ENCODE measurements around the gene APBB2.
A peak's percentile ranks its signal among the peaks of the same experiment; 100 is the strongest.

The APBB2 gene

GRCh38 chr4:41143311-41144039 is 70.9 kb downstream of the APBB2 start:
- no peaks in the 10 kb centered on the region for H3K9me3 ChIP-seq (ENCODE audit: control insufficient read depth, insufficient read depth, low read length)
- H3K4me1 ChIP-seq (ENCODE audit: control insufficient read depth, insufficient read depth, low read length) = peaks cover 14% of the 10 kb centered on the region
- no peaks in the 10 kb centered on the region for H3K27me3 ChIP-seq (ENCODE audit: control insufficient read depth, insufficient read depth, low read length)
- no peak overlapping the region for H3K4me3 ChIP-seq (ENCODE audit: low read depth, low read length)
- H3K9ac ChIP-seq (ENCODE audit: low read depth, low read length) = no peak overlapping the region
- H3K36me3 ChIP-seq (ENCODE audit: control insufficient read depth, insufficient read depth, low read length) = no peaks in the 10 kb centered on the region

DNA sequence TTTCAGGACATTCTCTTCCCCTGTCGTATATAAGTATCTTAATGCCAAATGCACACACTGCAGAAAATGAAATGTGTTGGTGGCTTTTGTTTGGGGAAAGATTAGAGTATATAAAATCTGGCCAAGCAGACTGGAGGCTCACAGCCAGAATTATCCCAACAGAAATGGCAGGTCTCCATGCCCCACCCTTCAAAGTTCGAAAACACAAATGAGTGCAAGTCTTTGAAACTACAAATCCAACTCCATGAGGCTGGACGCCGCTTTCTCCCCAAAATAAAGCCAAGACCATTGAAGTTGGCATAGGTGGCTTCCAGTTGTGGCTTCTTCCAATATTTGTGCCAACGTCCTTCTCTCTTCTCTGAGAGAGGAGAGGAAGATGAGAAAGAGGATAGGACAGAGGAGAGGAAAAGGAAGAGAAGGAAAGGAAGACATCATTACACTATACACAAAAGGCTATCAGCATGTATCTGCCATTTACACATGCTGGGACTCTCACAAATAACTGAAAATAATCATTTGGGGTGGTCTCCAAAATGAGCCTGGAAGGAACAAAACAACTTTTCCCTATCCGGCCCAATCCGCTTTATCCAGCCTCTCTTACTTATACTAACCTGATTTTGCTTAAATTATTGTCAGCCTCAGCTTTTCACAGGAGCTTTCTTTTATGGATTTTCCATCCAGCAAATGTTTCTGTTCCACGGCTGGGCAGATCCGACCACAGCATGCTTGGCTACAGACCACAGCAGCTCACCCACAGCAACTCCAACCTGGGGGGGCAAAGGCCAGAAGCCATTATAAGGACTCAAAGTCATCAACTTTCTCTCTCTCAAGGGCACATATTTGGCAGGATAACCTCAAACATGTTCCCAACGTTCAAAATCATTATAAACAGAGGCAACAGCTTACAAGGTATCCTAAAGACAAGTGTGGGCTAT is 71.7 kb downstream of the APBB2 start:
- no peaks in the 10 kb centered on the region for H3K36me3 ChIP-seq (ENCODE audit: control insufficient read depth, insufficient read depth, low read length)
- H3K4me1 ChIP-seq (ENCODE audit: control insufficient read depth, insufficient read depth, low read length) = peaks cover 11% of the 10 kb centered on the region
- no peak overlapping the region for H3K9ac ChIP-seq (ENCODE audit: low read depth, low read length)
- no peak overlapping the region for H3K4me3 ChIP-seq (ENCODE audit: low read depth, low read length)
- H3K27me3 ChIP-seq (ENCODE audit: control insufficient read depth, insufficient read depth, low read length) = no peaks in the 10 kb centered on the region
- no peaks in the 10 kb centered on the region for H3K9me3 ChIP-seq (ENCODE audit: control insufficient read depth, insufficient read depth, low read length)

- Histone ChIP-seq H3K4me3 (ENCODE audit: low read depth, low read length) (no peak overlapping the region), H3K27me3 (ENCODE audit: control insufficient read depth, insufficient read depth, low read length) (no peaks in the 10 kb centered on the region), H3K9ac (ENCODE audit: low read depth, low read length) (no peak overlapping the region), H3K36me3 (ENCODE audit: control insufficient read depth, insufficient read depth, low read length) (no peaks in the 10 kb centered on the region), H3K4me1 (ENCODE audit: control insufficient read depth, insufficient read depth, low read length) (peaks cover 5% of the 10 kb centered on the region), H3K9me3 (ENCODE audit: control insufficient read depth, insufficient read depth, low read length) (no peaks in the 10 kb centered on the region)
Measured at GRCh38 chr4:41141900-41142299, 72.4 kb downstream of the APBB2 start.

DNA sequence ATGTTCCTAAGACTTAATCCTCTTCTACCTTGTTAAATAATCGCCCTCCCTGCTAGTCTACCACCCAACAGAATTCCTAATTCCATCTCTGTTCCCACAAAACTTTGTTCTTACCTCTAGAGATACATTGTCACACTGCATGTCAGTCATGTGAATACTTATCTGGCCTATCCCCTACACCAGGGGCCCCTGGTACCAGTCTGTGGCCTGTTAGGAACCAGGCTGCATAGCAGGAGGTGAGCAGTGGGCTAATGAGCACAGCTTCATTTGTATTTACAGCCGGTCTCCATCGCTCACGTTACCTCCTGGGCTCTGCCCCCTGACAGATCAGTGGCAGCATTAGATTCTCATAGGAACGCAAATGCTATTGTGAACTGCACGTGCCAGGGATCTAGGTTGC is 73.9 kb downstream of the APBB2 start:
- no peaks in the 10 kb centered on the region for H3K4me1 ChIP-seq (ENCODE audit: control insufficient read depth, insufficient read depth, low read length)
- H3K36me3 ChIP-seq (ENCODE audit: control insufficient read depth, insufficient read depth, low read length) = no peaks in the 10 kb centered on the region
- H3K4me3 ChIP-seq (ENCODE audit: low read depth, low read length) = no peak overlapping the region
- no peaks in the 10 kb centered on the region for H3K9me3 ChIP-seq (ENCODE audit: control insufficient read depth, insufficient read depth, low read length)
- H3K9ac ChIP-seq (ENCODE audit: low read depth, low read length) = no peak overlapping the region
- no peaks in the 10 kb centered on the region for H3K27me3 ChIP-seq (ENCODE audit: control insufficient read depth, insufficient read depth, low read length)

GRCh38 chr4:41137879-41138278 is 76.5 kb downstream of the APBB2 start:
- peaks cover 14% of the 10 kb centered on the region for H3K4me1 ChIP-seq (ENCODE audit: control insufficient read depth, insufficient read depth, low read length)
- H3K9ac ChIP-seq (ENCODE audit: low read depth, low read length) = no peak overlapping the region
- H3K4me3 ChIP-seq (ENCODE audit: low read depth, low read length) = no peak overlapping the region
- no peaks in the 10 kb centered on the region for H3K36me3 ChIP-seq (ENCODE audit: control insufficient read depth, insufficient read depth, low read length)
- H3K27me3 ChIP-seq (ENCODE audit: control insufficient read depth, insufficient read depth, low read length) = no peaks in the 10 kb centered on the region
- H3K9me3 ChIP-seq (ENCODE audit: control insufficient read depth, insufficient read depth, low read length) = no peaks in the 10 kb centered on the region

DNA sequence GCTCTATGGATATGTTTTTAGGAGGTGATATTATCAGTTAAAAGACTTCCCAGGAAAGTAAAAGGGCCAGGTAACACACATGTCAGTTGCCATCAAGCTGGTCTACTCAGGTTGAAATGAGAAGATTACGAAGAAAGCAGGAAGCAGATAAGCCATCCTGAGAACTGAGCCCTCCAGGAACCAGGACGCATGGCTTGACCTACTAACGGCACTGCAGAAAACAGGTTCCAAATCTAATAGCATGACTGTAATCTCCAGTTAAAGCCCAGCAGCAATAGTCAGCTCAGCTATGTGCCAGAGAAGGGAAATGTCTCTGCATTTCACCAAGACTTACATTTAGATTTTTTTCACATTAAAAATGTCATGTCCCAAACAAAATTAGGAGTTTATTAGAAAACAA is 77.9 kb downstream of the APBB2 start:
- H3K36me3 ChIP-seq (ENCODE audit: control insufficient read depth, insufficient read depth, low read length) = no peaks in the 10 kb centered on the region
- no peak overlapping the region for H3K4me3 ChIP-seq (ENCODE audit: low read depth, low read length)
- H3K9ac ChIP-seq (ENCODE audit: low read depth, low read length) = no peak overlapping the region
- peaks cover 14% of the 10 kb centered on the region for H3K4me1 ChIP-seq (ENCODE audit: control insufficient read depth, insufficient read depth, low read length)
- H3K27me3 ChIP-seq (ENCODE audit: control insufficient read depth, insufficient read depth, low read length) = no peaks in the 10 kb centered on the region
- H3K9me3 ChIP-seq (ENCODE audit: control insufficient read depth, insufficient read depth, low read length) = no peaks in the 10 kb centered on the region

- peaks cover 14% of the 10 kb centered on the region for H3K4me1 ChIP-seq (ENCODE audit: control insufficient read depth, insufficient read depth, low read length)
- no peak overlapping the region for H3K4me3 ChIP-seq (ENCODE audit: low read depth, low read length)
- H3K9ac ChIP-seq (ENCODE audit: low read depth, low read length) = no peak overlapping the region
- no peaks in the 10 kb centered on the region for H3K27me3 ChIP-seq (ENCODE audit: control insufficient read depth, insufficient read depth, low read length)
- H3K36me3 ChIP-seq (ENCODE audit: control insufficient read depth, insufficient read depth, low read length) = no peaks in the 10 kb centered on the region
- H3K9me3 ChIP-seq (ENCODE audit: control insufficient read depth, insufficient read depth, low read length) = no peaks in the 10 kb centered on the region
Measured at GRCh38 chr4:41135801-41136200, 78.5 kb downstream of the APBB2 start.

GRCh38 chr4:41134581-41134980 is 79.8 kb downstream of the APBB2 start:
- H3K4me3 ChIP-seq (ENCODE audit: low read depth, low read length) = no peak overlapping the region
- H3K4me1 ChIP-seq (ENCODE audit: control insufficient read depth, insufficient read depth, low read length) = peaks cover 14% of the 10 kb centered on the region
- H3K9me3 ChIP-seq (ENCODE audit: control insufficient read depth, insufficient read depth, low read length) = no peaks in the 10 kb centered on the region
- no peak overlapping the region for H3K9ac ChIP-seq (ENCODE audit: low read depth, low read length)
- no peaks in the 10 kb centered on the region for H3K36me3 ChIP-seq (ENCODE audit: control insufficient read depth, insufficient read depth, low read length)
- no peaks in the 10 kb centered on the region for H3K27me3 ChIP-seq (ENCODE audit: control insufficient read depth, insufficient read depth, low read length)

GRCh38 chr4:41133454-41134018 is 80.8 kb downstream of the APBB2 start:
- Histone ChIP-seq H3K4me1 (ENCODE audit: control insufficient read depth, insufficient read depth, low read length) (peaks cover 14% of the 10 kb centered on the region), H3K4me3 (ENCODE audit: low read depth, low read length) (peak overlapping the region; percentile 3), H3K9ac (ENCODE audit: low read depth, low read length) (no peak overlapping the region), H3K27me3 (ENCODE audit: control insufficient read depth, insufficient read depth, low read length) (no peaks in the 10 kb centered on the region), H3K9me3 (ENCODE audit: control insufficient read depth, insufficient read depth, low read length) (no peaks in the 10 kb centered on the region), H3K36me3 (ENCODE audit: control insufficient read depth, insufficient read depth, low read length) (no peaks in the 10 kb centered on the region)

DNA sequence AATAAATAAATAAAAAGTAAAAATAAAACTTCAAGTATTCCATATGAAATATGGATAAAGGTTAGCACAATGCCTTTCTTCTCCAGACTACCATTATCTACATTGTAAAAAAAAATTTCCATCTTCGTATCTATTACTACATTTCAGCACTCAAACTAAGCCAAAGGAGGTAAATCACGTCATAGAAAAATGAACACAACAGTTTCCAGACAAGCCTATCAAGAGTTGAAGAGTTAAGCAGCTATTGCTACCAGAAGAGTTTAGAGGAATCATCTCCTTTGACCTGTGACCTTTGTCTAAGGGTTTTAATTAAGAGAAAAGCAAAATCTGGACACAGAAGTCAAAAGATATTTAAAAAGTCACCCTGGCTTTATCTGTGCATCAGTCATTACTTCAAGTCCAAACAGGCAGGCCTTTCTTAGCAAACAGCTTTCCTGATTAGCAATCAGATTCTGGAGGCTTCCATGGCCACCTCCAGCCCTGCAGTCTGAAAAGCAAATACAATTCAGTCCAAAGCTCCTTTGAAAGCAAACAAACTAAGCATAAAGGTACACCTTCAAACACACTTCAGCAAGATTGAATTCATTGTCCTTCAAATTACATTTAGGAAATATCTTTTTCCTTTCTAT is 82.2 kb downstream of the APBB2 start:
- H3K4me3 ChIP-seq (ENCODE audit: low read depth, low read length) = no peak overlapping the region
- no peak overlapping the region for H3K9ac ChIP-seq (ENCODE audit: low read depth, low read length)
- no peaks in the 10 kb centered on the region for H3K9me3 ChIP-seq (ENCODE audit: control insufficient read depth, insufficient read depth, low read length)
- H3K36me3 ChIP-seq (ENCODE audit: control insufficient read depth, insufficient read depth, low read length) = no peaks in the 10 kb centered on the region
- peaks cover 14% of the 10 kb centered on the region for H3K4me1 ChIP-seq (ENCODE audit: control insufficient read depth, insufficient read depth, low read length)
- no peaks in the 10 kb centered on the region for H3K27me3 ChIP-seq (ENCODE audit: control insufficient read depth, insufficient read depth, low read length)

DNA sequence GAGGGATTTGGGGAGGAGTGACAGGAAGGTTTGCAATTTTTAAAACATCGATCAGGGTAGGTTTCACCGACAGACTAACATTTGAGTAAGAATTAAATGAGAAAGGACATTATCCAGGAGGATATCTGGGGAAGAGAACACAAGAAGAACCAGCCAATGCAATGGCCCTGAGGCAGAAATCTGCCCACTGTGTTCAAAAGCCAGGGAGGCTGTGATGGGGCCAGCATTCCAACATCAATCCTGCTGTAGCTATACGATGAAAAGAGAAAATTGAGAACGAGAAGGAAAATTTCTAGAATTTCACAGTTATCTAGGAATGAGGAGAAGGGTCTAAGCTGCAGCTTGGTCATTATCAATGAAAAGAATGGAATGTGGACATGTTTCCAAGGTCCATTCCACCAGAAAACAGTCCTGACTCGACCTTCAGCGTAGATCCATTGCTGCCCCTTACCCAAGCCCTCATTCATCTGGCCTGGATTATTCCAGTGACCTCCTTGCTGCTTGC is 84.4 kb downstream of the APBB2 start:
- H3K4me1 ChIP-seq (ENCODE audit: control insufficient read depth, insufficient read depth, low read length) = peaks cover 12% of the 10 kb centered on the region

More for the DNA sequence above, 84.4 kb downstream of the APBB2 start:
- Histone ChIP-seq H3K4me3 (ENCODE audit: low read depth, low read length) (no peak overlapping the region), H3K36me3 (ENCODE audit: control insufficient read depth, insufficient read depth, low read length) (no peaks in the 10 kb centered on the region), H3K9ac (ENCODE audit: low read depth, low read length) (no peak overlapping the region), H3K27me3 (ENCODE audit: control insufficient read depth, insufficient read depth, low read length) (no peaks in the 10 kb centered on the region), H3K9me3 (ENCODE audit: control insufficient read depth, insufficient read depth, low read length) (no peaks in the 10 kb centered on the region)
